Testis (tissue), 3 donors: Measurements from ENCODE around the gene GUCY1A2. TPM values are rescaled to one million over a fixed set of nuclear protein-coding genes. Genes with fewer than 3 reads are reported as not detected.

ENCODE experiments used
- DNase-seq: peaks from one replicate; pipeline ENCODE4 v3.0.0-alpha.2; 2019
- H3K27ac ChIP-seq, 2 donors: fragments of 200-600 bp; sonication (generic); one replicate each; pipeline ENCODE4 v1.5.1; 2019
- H3K27me3 ChIP-seq: fragments of 200-600 bp; sonication (generic); one replicate; pipeline ENCODE4 v1.5.1; 2019
- H3K36me3 ChIP-seq: fragments of 200-600 bp; sonication (generic); one replicate; pipeline ENCODE4 v1.5.1; 2017; ENCODE audit warnings: low read depth; ENCODE audit errors: missing control alignments
- H3K4me1 ChIP-seq: fragments of 200-600 bp; sonication (generic); one replicate; pipeline ENCODE4 v1.5.1; 2019
- H3K4me3 ChIP-seq, 2 donors: fragments of 200-600 bp; sonication (generic); one replicate each; pipeline ENCODE4 v1.5.1; 2017 to 2019
- H3K9me3 ChIP-seq: fragments of 200-600 bp; sonication (generic); one replicate; pipeline ENCODE4 v1.5.1; 2017
- POLR2A ChIP-seq: fragments of 450-650 bp; IDR thresholded peaks from one replicate; pipeline ENCODE4 v1.6.1; 2017; ENCODE audit warnings: antibody characterized with exemption, mild to moderate bottlenecking, moderate library complexity
- WGBS, 2 donors: methylation state at CpG; one replicate each; pipeline ENCODE4 v1.1.5; 2018; 5-methylcytosine and 5-hydroxymethylcytosine counted together
- intact Hi-C: fragments of 100-400 bp; cut with DNase I; formaldehyde crosslinking; loops from one replicate; pipeline ENCODE4 v1.15.1; 2023; ENCODE audit warnings: low total_unique reads
- polyA plus RNA-seq: library from polyadenylated mRNA; stranded (reverse); fragments of 350-450 nt; fragmentation: Illumina TruSeq; extraction: RNeasy Lipid Tissue Mini Kit (QIAGEN cat#74804); gene quantifications from one replicate; pipeline ENCODE4 v1.2.3, GENCODE V29; 2014; ENCODE audit warnings: low read depth, low replicate concordance; ENCODE audit not compliant: insufficient read depth
- total RNA-seq, 2 donors: library from RNA; depleted of rRNA; stranded (reverse); fragments of >200 nt; gene quantifications; one replicate each; pipeline ENCODE4 v1.2.3, GENCODE V29; 2016
- TF ChIP-seq, protein P1 (sequence below), 3 experiments: fragments of 450-650 bp in 2 of 3; fragments of 200-600 bp in 1 of 3; sonication (generic) in 1 of 3; IDR thresholded peaks; one replicate each; pipeline ENCODE4 v1.5.1; 2016 to 2019; ENCODE audit warnings: antibody characterized with exemption in 3 of 3, mild to moderate bottlenecking in 2 of 3, moderate library complexity in 1 of 3

Gene GUCY1A2
- total and polyA plus RNA-seq, 3 donors from 2014 or later = 3.4 to 7.4 (median 4.3) TPM

DNA sequence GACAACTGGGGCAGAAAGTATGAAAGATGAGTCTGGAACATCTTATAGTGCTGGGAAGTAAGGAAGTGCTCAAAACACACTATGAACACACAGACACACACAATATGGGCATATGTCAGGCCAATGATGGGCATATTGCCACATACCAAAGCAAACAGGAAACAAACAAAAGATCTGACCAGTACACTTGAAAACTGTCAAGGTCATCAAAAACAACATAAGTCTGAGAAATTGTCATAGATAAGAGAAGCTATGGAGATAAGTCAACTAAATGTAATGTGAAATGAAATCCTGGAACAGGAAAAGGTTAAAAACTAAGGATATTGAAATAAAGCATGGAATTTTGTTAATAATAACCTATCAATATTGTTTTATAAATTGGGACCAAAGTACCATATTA, 46.4 kb downstream of the GUCY1A2 start:
- Histone ChIP-seq H3K27ac (no peak overlapping the region), H3K4me1 (peaks cover 9% of the 10 kb centered on the region), H3K4me3 (no peak overlapping the region), H3K27me3 (no peaks in the 10 kb centered on the region), H3K9me3 (no peaks in the 10 kb centered on the region), H3K36me3 (no peaks in the 10 kb centered on the region)
- DNase-seq = no peak
- TF ChIP-seq POLR2A = no peak
- TF ChIP-seq, protein P1, sequence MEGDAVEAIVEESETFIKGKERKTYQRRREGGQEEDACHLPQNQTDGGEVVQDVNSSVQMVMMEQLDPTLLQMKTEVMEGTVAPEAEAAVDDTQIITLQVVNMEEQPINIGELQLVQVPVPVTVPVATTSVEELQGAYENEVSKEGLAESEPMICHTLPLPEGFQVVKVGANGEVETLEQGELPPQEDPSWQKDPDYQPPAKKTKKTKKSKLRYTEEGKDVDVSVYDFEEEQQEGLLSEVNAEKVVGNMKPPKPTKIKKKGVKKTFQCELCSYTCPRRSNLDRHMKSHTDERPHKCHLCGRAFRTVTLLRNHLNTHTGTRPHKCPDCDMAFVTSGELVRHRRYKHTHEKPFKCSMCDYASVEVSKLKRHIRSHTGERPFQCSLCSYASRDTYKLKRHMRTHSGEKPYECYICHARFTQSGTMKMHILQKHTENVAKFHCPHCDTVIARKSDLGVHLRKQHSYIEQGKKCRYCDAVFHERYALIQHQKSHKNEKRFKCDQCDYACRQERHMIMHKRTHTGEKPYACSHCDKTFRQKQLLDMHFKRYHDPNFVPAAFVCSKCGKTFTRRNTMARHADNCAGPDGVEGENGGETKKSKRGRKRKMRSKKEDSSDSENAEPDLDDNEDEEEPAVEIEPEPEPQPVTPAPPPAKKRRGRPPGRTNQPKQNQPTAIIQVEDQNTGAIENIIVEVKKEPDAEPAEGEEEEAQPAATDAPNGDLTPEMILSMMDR (IDR thresholded peaks at IDR 0.05) = no peak
- intact Hi-C loops = no loop called here

GRCh38 chr11:106969644-106970355, 48.5 kb downstream of the GUCY1A2 start:
- Histone ChIP-seq H3K4me3 (no peak overlapping the region), H3K4me1 (peaks cover 5% of the 10 kb centered on the region), H3K27me3 (no peaks in the 10 kb centered on the region), H3K27ac (no peak overlapping the region), H3K36me3 (no peaks in the 10 kb centered on the region), H3K9me3 (no peaks in the 10 kb centered on the region)
- DNase-seq = no peak
- TF ChIP-seq, protein P1 (IDR thresholded peaks at IDR 0.05) = no peak
- no peak for TF ChIP-seq POLR2A
- intact Hi-C loops = no loop called here
- 83 to 86% methylated on average over 1 of the region's 1 CpG for WGBS, 2 donors

DNA sequence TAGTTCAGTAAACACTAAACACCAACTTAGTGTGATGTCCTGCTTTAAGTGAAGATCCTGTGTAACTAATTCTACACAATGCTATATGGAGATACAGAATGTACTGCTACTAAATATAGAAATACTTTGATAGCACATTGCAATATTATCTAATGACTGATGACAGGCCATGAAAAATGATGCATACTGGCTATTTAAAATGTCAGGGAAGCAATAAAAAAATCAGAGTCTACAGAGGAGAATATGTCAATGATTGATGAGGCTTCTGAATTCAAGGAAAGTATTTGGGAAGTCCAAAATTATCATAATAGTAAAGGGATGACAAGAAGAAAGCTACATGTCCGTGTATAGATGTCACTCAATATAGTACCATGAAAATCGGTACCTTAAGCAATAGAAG, 55.3 kb downstream of the GUCY1A2 start:
- TF ChIP-seq POLR2A = no peak
- TF ChIP-seq, protein P1 (IDR thresholded peaks at IDR 0.05) = no peak
- no peak overlapping the region for H3K4me3 ChIP-seq
- intact Hi-C loops = no loop called here
- 79 to 81% methylated on average over 2 of the region's 2 CpGs for WGBS, 2 donors
- peaks cover 4% of the 10 kb centered on the region for H3K4me1 ChIP-seq
- no peak for DNase-seq
- no peak overlapping the region for H3K27ac ChIP-seq
- H3K36me3 ChIP-seq = no peaks in the 10 kb centered on the region
- H3K27me3 ChIP-seq = no peaks in the 10 kb centered on the region
- H3K9me3 ChIP-seq = no peaks in the 10 kb centered on the region

DNA sequence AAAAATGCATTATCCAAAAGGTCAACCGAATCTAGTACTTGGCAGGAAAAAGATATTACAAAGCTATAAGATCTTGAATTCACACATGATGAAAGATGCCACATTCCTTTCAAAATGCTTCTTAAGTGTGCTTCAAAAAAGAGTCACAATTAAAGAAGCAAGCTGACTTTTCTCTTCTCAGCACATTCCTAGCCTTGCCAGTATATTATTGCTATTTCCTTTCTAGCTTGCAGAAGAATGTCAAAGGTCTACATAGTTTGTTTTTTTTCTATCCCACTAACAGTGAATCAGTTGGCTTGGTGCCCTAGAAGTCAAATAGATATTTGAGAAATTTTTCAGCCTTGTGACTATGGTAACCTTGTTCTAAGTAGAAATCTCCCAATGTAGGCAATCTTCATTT, 56.8 kb downstream of the GUCY1A2 start:
- no peaks in the 10 kb centered on the region for H3K27me3 ChIP-seq
- no peak overlapping the region for H3K4me3 ChIP-seq
- peaks cover 4% of the 10 kb centered on the region for H3K4me1 ChIP-seq
- no peaks in the 10 kb centered on the region for H3K36me3 ChIP-seq
- no peak overlapping the region for H3K27ac ChIP-seq
- 42 to 58% methylated on average over 1 of the region's 1 CpG for WGBS, 2 donors
- DNase-seq = no peak
- no peaks in the 10 kb centered on the region for H3K9me3 ChIP-seq
- TF ChIP-seq, protein P1 (IDR thresholded peaks at IDR 0.05) = no peak
- intact Hi-C loops = no loop called here

- intact Hi-C loops = no loop called here
- DNase-seq = no peak
- WGBS, 2 donors = 9 to 29% methylated on average over 1 of the region's 1 CpG
- peaks cover 4% of the 10 kb centered on the region for H3K4me1 ChIP-seq
- TF ChIP-seq, protein P1 (IDR thresholded peaks at IDR 0.05) = no peak
- no peak for TF ChIP-seq POLR2A
- no peak overlapping the region for H3K27ac ChIP-seq
- no peaks in the 10 kb centered on the region for H3K27me3 ChIP-seq
- no peaks in the 10 kb centered on the region for H3K9me3 ChIP-seq
- H3K36me3 ChIP-seq = no peaks in the 10 kb centered on the region
- H3K4me3 ChIP-seq = no peak overlapping the region
Measured at GRCh38 chr11:106961048-106961447, 57.2 kb downstream of the GUCY1A2 start.
